ENCODE measurements around the gene FARP2.
"Not testable (repeated sequence)": the region's sequence is repeated elsewhere in the genome, so short reads cannot be mapped to it uniquely, and the experiment has no call there.

The FARP2 gene, protein sequence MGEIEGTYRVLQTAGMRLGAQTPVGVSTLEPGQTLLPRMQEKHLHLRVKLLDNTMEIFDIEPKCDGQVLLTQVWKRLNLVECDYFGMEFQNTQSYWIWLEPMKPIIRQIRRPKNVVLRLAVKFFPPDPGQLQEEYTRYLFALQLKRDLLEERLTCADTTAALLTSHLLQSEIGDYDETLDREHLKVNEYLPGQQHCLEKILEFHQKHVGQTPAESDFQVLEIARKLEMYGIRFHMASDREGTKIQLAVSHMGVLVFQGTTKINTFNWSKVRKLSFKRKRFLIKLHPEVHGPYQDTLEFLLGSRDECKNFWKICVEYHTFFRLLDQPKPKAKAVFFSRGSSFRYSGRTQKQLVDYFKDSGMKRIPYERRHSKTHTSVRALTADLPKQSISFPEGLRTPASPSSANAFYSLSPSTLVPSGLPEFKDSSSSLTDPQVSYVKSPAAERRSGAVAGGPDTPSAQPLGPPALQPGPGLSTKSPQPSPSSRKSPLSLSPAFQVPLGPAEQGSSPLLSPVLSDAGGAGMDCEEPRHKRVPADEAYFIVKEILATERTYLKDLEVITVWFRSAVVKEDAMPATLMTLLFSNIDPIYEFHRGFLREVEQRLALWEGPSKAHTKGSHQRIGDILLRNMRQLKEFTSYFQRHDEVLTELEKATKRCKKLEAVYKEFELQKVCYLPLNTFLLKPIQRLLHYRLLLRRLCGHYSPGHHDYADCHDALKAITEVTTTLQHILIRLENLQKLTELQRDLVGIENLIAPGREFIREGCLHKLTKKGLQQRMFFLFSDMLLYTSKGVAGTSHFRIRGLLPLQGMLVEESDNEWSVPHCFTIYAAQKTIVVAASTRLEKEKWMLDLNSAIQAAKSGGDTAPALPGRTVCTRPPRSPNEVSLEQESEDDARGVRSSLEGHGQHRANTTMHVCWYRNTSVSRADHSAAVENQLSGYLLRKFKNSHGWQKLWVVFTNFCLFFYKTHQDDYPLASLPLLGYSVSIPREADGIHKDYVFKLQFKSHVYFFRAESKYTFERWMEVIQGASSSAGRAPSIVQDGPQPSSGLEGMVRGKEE

GRCh38 chr2:241355983-241356870, at the start of gene FARP2:
Gene FARP2, plus strand, starts transcription at chr2:241356285. Its CDS starts 16,823 bp downstream, at chr2:241373108.
- peak; percentile 93 for DNase-seq

DNA sequence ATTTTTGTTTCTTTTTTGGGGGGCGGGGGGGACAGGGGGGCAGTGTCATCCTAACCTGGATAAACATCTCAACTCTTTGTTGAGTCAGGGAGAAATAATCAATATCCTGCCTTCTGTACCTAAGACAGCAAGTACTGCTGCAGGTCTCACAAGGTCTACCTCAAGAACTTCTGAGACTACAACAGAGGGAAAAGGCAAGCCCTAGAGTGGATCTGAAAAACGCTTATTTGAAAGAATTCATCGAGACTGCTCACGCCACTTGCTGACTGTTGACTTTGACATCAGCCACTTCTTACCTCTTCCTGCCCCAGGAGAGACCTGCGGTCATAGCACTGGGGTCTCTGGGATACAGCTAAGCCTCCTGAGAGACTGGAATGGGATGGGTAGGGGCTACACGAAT, 49.0 kb upstream of the FARP2 start:
- DNase-seq, result no peak

GRCh38 chr2:241308267-241308666, 47.8 kb upstream of the FARP2 start:
- no peak for DNase-seq

DNA sequence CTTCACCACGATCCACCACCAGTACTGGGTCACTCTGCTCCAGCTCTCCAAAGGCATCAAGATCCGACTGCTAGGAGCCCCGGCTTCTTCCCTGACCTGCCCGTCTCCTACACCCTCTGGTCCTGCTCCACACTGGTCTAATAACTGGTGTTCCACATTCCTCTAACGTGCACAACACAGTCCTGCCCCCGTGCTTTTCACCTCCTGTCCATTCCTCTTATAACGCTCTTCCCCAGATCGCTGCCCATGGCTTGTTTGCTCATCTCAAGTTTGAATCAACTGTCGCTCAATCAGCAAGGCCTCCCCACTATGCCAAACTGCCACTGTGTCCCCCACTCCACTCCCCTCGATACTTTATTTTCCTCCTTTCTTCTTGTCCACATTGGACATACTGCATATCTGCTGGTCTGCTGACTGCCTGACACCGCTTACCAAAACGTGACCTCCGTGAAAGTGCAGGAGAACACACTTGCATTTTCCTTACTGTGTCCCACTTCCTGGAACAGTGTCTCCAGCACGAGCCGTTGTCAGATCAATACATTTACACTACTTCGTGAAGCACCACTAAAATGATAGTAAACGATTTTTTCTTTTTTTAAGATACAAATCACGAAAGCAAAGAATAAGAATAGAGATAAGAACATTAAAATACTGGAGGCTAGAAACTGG, 47.1 kb upstream of the FARP2 start:
- DNase-seq, result no peak

- no peak for DNase-seq
Observed at GRCh38 chr2:241309684-241310117, 46.4 kb upstream of the FARP2 start.

DNA sequence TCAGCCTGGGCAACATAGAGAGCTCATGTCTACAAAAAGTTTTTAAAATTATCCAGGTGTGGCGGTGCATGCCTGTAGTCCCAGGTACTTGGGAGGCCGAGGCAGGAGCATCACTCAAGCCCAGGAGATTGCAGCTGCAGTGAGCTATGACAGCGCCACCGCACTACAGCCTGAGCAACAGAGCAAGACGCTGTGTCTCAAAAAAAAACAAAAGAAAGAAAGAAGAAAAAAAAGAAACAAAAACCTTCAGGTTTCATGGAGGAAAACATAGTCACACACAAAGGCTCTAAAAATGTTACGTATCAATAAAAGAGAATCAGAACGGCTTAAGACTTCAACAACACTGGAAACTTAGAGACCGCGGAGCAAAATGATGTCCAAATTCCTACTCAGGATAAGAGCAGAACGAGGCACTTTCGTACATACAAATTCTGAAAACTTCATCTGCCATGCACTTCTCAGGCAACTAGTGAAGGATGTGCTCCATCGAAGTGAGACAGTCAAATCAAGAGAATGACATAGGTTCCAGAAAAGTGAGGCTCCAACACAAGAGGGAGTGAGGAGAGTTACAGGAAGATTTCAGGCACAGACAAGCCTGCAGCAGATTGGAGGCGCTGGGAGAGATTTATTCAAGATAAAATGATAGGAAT, 45.0 kb upstream of the FARP2 start:
- DNase-seq, result no peak

- DNase-seq, result no peak
Observed at GRCh38 chr2:241312082-241312481, 44.0 kb upstream of the FARP2 start.

GRCh38 chr2:241313543-241314095, 42.5 kb upstream of the FARP2 start:
- DNase-seq, result no peak

- no peak for DNase-seq
Observed at GRCh38 chr2:241314226-241315092, 41.6 kb upstream of the FARP2 start.

GRCh38 chr2:241315093-241315878, 40.8 kb upstream of the FARP2 start, which contains the start of gene HDLBP:
Gene HDLBP, minus strand, starts transcription at chr2:241315672. Its CDS starts 48,803 bp downstream, at chr2:241266869.
- DNase-seq, result peak; percentile 100

DNA sequence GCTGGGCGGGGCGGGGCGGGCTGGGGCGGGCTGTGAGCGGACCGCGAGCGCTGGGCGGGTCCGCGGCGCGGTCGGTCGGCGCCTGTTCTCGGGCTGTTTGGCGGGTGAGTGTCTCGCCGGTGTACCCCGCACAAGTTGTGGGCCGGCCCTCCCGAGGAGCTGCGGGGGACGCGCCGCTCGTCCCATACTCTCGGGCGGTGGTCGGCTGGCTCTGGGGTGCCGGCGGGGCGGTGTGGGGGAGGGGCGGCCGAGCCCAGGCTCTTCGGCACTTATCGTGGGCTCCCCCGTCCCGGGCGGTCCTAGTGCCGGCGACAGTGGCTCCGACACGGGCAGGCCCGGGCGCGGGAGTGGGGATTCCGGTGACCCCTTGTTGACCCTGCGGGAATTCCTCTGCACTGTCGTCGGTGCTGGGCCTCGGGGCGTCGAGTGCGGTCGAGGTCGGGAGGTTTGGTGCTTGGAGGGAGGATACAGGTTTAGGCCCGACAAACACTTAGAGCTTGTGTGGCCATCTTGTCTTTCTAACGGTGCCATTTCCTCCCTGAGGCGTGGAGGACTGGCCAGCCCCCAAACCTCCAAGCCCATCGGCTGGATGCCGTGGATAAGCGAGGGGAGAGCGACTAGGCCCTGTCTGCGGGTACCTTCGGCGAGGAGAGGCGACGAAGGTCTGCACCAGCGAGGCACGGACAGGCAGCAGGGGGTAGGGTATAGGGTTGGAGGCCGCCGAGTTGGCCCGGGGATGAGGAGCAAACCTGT, 40.0 kb upstream of the FARP2 start, which contains the start of gene SEPTIN2:
SEPTIN2 (plus strand) TSS at position 47 of the 753 bp plus-strand sequence. CDS start 8,308 bp downstream, outside the sequence.
- DNase-seq, result peak; percentile 96

DNA sequence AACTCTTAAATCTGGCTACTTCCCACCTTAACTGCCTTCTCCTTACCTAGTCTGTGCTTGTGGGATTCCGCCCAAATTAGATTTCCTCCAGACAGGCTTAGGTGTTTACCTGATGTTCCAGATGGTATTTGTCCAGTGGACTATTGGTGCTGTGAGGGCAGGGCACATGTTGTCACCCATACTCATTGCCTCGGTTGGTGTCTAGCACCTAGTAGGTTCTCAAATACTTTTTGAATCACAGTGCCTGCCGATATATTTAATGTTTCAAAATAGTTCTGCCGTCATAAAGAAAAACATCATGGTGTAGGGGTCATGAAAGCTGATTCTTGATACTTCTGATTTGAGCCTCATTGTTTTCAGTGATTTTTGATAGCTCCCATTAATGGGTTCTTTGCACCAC, 39.3 kb upstream of the FARP2 start:
- no peak for DNase-seq

- DNase-seq, result no peak
Observed at GRCh38 chr2:241317391-241317790, 38.7 kb upstream of the FARP2 start.

GRCh38 chr2:241318830-241319229, 37.3 kb upstream of the FARP2 start:
- not testable (repeated sequence) for DNase-seq

- DNase-seq, result no peak
Observed at GRCh38 chr2:241320394-241320793, 35.7 kb upstream of the FARP2 start.

DNA sequence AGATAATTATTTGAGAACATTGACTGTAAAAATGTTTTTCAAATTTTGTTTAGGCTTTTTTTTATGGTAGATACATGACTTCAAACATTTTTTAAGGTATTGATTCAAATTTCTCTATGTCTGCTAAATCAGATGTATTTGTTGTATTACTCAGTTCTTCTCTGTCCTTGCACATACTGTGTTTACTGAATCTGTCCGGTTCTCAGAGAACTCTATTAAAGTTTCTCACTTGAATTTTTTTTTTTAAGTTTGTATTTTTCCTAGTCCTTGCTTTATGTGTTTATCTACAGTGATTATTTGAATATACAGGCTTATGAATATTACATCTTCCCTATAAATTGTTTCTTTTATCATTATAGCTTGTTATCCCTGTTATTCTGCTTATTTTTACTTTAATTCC, 35.1 kb upstream of the FARP2 start:
- DNase-seq, result no peak

GRCh38 chr2:241321886-241322285, 34.2 kb upstream of the FARP2 start:
- DNase-seq, result no peak

GRCh38 chr2:241323778-241324177, 32.3 kb upstream of the FARP2 start:
- no peak for DNase-seq

Measured in retina (tissue), 1 donor.